MV-4-11 (cell line): ENCODE data around the gene PARP15.
"Not testable (repeated sequence)": the region's sequence is repeated elsewhere in the genome, so short reads cannot be mapped to it uniquely, and the experiment has no call there.

ENCODE experiments used
- DNase-seq: peaks from one replicate; lab custom pipeline; 2025; lab: John Stamatoyannopoulos, UW

Gene PARP15

DNA sequence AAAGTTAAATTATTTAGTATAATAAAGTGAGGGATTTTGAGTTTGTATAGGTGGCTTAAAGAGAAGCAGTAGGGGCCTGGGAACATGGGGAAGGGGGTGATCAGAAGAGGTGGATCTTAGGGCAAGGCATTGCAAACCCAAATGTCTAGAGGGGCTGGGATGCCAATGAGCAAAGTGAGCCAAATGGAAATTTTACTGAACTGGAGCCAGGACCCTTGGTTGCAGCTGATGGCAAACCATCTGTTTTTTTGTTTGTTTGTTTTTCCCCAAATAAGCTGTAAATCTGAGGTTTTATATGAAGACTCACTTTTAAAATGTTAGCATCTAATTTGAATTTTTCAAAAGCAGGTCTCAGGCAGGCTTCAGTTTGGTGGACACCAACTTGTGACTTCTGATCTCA, 88.4 kb downstream of the PARP15 start:
- no peak for DNase-seq

DNA sequence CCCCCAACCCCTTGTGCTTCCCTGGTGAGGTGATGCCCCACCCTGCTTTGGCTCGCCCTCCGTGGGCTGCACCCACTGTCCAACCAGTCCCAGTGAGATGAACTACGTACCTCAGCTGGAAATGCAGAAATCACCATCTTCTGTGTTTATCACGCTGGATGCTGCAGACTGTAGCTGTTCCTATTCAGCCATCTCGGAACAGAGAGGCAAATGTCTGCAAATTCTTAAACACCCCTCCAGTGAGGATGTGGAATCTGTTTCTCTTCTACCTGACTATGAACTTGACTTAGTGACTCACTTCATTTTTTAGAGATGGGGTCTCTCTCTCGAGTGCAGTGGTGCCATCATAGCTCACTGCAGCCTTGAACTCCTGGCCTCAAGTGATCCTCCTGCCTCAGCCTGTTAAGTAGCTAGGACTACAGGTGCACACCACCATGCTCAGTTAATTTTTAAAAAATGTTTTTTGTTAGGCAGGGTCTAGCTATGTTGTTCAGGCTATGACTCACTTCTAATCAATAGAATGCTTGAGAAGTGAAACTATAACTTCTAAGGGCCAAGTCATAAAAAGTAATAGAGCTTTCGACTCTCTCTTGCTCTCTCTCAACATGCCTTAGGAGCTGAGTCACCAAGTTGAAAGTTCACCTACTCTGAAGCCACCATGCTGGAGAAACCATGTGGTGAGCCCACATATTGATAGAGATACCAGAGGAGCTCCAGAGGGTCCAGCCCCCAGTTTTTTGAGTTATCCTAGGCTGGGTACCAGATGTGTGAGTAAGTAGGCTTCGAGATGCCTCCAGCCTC, 91.7 kb downstream of the PARP15 start:
- peak; percentile 66 for DNase-seq

DNA sequence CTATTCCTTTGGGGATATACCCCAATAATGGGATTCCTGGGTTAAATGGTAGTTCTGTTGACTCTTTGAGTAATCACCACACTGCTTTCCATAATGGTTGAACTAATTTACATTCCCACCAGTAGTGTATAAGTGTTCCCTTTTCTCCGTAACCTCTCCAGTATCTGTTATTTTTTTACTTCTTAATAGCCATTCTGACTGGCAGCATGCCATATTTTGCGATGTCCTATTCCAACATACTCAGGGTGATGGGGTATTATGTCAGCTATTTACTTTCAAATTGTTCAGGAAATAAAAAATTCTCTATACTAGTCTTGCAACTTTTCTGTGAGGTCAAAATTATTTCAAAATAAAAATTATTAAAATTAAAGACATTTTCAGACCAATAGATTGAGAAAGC, 94.1 kb downstream of the PARP15 start:
- DNase-seq, result no peak

DNA sequence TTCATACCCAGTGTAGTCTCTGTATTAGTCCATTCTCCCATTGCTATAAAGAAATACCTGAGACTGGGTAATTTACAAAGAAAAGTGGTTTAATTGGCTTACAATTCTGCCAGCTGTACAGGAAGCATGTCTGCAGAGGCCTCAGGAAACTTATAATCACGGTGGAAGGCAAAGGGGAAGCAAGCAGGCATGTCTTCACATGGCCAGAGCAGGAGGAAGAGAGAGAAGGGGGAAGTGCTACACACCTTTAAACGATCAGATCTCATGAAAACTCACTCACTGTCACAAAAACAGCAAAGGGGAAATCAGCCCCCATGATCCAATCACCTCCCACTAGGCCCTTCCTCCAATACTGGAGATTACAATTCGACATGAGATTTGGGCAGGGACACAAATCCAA, 96.9 kb downstream of the PARP15 start:
- peak; percentile 59 for DNase-seq

DNA sequence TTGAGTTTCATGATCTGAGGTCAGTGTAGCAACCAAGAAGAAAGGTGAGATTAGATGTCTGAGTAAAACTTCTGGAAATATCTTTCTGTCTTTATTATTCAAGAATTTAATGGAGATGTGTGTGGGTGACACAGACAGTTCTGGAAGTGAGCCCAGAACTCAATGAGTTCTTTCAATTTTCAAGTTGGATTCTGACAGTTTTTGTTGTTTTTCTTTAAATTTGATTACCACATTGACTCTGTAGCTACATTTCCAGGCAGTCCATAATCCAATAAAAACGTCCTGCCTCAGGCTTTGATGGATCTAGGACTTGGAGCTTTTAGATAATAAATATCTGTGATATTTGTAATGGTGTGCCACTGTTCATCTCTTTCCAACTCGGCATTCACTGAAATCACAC, 99.3 kb downstream of the PARP15 start:
- no peak for DNase-seq

DNA sequence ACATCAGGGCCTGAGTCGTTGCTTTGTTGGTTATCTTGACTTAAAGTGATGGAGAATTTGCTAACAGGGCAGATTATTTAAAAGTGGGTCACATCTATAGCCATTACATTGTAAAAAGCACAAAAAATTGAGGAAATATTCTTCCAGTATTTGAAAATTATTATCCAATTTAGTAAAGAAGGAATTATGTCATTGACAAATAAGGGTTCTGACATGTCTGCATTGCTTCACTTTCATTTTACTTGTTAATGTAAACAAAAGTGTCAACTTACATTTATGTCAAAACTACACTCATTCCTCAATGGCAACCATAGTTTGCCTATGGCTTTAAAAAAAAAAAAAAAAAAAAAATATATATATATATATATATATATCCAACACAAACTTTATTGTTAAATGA, 99.8 kb downstream of the PARP15 start:
- no peak for DNase-seq

DNA sequence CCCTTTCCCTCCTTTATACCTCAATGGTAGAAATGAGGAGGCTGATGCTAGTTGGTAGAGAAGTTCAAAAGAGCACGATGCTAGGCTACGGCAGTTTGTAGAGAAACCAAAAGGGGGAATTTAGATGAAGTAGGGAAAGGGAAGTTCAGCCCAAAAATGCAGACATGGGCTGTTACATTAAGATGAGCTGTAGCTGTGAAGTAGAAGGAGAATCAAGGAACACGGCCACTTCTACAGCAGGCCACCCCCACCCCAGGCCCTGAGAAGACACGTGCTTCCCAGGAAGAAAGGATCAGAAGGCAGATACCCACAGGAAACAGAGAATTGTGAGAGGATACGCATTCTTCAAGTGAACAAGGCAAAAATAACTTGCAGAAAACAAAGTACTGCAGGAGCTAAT, 101.1 kb downstream of the PARP15 start:
- DNase-seq, result peak; percentile 62

DNA sequence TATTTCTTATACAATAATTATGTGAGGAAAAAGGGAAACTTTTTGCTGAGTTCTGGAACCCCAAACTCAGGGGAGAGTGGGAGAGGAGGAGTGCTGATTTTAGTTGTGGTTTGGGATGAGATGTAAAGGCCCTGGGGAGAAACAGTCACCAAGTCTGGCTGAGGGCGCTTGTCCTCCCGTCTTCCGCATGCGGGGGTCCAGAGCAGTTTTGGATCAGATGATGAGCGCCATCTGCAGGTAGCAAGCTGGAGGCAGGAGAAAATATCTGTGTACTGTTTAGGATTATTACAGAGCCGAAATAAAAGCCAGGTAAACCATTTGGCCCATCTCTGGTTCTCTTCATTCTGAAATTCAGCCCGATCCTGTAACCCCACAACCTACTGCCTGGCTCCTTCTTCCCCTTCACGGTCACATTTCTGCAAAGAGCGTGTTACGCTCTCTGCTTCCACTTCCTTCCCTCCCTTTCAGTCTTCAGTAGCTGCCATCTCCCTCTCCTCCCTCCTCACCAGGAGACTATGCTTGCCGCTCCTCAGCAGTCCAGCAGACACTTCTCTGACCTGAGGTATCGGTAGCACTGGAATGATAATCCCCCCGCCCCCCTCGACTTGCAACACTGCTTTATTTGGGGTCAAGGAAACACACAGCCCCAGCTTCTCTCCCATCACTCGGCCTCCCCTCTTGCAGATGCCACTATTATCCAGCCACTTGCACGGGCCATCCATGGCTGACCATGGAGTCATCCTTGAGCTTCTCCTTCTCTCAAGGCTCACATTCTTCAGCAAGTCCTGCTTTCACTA, 101.8 kb downstream of the PARP15 start:
- DNase-seq, result peak; percentile 78

DNA sequence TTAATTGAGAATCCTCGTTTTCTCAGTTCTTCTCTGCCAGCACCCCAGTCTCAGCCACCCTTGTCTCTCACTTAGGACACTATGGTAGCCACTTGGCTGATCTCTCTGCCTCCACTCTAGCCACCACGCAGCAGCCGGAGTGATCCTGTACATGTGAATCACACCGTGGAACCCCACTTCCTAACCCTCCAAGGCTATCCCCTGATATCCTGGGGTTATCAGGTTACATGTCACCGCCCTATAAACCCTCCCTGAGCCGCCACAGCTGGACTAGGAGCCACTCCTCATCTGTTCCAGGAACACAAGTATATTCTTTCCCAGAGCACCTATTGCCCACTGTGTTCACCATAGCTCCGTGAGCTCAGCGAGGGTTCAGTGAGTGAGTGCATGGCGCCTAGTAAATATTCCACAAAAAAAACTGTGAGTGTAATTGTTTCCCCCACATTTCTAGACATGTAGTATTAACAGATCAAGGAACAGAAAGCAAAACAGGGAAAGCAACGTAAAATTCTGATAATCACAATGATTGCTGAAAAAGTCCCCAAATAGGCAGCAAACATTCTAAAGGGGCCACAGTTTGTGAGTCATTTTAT, 102.5 kb downstream of the PARP15 start:
- no peak for DNase-seq

DNA sequence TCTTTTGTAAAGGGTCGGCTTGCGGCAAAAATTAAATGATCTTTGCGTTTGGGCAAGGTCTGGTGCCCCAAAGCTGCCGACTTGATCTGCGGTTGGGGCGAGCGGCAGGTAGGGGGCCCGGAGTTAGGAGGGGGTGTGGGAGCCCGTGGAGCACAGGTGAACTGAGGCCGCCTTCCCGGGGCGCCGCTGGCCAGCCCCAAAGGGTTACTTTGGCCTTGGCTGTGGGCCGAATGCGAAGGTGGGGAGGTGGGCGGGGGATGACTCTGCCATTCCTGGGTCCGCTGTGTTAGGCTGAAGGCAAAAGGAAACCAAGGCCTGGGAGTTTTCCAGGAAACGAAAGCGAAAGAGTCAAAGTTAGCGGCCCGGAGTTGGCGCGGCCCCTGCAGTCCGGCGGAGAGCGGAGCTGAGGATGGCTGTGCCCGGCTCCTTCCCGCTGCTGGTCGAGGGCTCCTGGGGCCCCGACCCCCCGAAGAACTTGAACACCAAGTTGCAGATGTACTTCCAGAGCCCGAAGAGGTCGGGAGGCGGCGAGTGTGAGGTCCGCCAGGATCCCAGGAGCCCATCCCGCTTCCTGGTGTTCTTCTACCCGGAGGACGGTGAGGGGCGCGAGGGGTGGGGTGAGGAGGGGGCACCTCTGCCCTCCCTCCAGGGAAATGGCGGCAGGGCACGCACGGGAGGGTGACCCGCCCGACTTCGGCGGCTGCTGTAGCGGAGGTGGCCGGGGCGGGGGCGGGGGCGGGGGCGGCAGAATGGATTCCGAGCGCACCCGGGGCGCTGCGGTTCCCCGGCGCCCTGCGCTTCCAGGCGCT, 103.2 kb downstream of the PARP15 start, which contains the start of gene PARP14:
TSS of gene PARP14 (plus strand) at position 365 of the 809 bp plus-strand sequence. CDS start at position 410, 45 bp downstream.
- peak; percentile 63 for DNase-seq

DNA sequence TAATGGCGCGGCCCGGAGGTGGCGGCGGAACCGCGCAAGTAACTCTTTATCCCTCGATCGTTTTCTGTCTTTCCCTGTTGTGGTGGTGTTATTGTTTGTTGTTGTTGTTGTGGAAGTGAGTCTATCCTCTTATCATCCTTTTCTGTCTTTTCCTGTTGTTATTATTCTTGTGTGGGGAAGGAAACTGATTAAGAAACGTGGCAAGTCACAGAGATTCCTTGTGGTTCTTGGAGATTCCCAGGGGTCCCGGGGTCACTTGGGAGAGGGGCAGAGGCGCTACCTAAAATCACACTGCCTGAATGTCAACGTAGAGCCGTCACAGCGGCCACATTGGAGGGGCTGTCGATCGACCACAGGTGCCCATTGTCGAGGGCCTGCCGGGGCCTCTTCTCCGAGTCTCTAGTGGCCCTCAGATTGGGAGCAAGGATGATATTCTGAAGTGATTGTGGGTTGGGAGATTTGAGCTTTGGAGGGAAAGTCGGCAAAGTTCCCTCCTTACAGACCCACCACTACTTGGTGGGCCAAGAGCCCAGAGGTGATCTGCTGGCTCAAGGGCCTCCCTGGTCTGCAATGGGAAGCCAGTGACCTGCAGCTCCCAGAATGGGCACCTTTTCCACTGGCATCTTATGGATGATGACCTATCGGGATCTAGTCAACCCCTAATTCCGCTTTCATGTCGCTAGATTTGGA, 104.0 kb downstream of the PARP15 start:
- DNase-seq, result no peak

DNA sequence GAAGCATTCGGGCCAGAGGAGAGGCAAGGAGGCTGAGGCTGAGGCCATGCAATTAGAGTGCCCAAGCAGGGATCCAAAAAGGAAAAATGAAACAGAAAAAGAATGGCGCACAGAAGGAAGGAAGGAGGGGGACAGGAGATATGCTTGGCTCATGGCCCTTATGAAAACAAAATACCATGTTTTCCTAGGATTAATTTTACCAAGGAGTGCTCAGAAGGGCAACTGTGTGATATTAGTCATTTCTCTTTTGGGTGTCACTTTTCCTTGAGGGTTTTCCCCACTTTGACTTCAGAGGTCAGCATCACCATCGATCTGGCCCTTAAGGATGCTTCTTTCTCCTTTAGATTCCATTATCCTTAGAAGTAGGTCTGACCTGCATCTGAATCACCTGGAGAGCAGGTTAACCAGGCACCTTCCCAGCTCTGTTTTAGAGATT, 104.5 kb downstream of the PARP15 start:
- no peak for DNase-seq

DNA sequence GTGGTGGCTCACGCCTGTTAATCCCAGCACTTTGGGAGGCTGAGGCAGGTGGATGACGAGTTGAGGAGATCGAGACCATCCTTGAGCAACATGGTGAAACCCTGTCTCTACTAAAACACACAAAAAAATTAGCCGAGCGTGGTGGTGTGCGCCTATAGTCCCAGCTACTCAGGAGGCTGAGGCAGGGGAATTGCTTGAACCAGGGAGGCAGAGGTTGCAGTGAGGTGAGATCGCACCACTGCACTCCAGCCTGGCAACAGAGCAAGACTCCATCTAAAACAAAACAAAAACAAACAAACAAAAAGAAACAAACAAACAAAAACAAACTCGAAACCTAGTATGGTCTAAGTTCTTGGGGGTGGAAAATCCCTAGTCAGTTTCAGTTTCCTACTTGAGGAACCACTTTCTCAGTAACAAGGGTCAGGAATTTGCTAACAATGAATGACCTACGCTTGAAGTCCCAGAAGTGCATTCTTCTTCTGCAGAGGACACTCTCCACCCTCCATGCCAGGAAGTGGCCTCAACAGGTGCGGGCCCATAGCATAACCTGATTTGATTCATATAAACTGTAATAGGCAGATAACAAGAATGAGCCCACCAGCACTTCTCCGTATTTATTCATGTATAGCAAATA, 105.4 kb downstream of the PARP15 start:
- not testable (repeated sequence) for DNase-seq

DNA sequence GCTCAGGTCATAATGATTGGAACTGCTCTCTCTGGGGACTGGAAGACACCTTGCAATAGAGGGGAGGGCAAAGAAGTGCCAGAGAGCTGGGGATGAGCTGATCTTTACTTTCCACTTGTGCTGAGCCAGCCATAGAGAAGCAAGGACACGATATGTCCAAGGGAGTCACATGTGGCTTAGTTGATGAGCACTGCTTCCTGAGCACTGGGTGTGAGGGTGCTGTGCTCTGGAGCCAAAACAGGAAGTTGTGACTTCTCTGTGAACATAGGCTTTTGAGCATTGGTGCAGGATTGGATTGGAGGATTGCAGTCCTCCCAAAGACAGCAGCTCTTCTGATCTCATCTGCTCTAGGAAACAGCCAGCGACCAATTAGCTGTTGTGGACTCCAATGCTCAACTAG, 109.8 kb downstream of the PARP15 start:
- peak; percentile 22 for DNase-seq
